GM20000 (cell line): ENCODE results near the gene ETS2.

Source experiments
- DNase-seq: peaks from one replicate; pipeline ENCODE4 v3.0.0; 2012; ENCODE audit warnings: low spot score
- TF ChIP-seq, protein P1 (sequence below): IDR thresholded peaks from 2 replicates; pipeline ENCODE4 v1.5.1; 2012; ENCODE audit warnings: mild to moderate bottlenecking, control low read depth; ENCODE audit errors: extremely low read depth, missing control alignments

Gene ETS2

GRCh38 chr21:38809198-38809878 is 3.6 kb downstream of the ETS2 start:
- TF ChIP-seq, protein P1, sequence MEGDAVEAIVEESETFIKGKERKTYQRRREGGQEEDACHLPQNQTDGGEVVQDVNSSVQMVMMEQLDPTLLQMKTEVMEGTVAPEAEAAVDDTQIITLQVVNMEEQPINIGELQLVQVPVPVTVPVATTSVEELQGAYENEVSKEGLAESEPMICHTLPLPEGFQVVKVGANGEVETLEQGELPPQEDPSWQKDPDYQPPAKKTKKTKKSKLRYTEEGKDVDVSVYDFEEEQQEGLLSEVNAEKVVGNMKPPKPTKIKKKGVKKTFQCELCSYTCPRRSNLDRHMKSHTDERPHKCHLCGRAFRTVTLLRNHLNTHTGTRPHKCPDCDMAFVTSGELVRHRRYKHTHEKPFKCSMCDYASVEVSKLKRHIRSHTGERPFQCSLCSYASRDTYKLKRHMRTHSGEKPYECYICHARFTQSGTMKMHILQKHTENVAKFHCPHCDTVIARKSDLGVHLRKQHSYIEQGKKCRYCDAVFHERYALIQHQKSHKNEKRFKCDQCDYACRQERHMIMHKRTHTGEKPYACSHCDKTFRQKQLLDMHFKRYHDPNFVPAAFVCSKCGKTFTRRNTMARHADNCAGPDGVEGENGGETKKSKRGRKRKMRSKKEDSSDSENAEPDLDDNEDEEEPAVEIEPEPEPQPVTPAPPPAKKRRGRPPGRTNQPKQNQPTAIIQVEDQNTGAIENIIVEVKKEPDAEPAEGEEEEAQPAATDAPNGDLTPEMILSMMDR: no peak
- DNase-seq: no peak

- no peak for DNase-seq
- TF ChIP-seq, protein P1: no peak
Observed at GRCh38 chr21:38810034-38810825, 4.5 kb downstream of the ETS2 start.

DNA sequence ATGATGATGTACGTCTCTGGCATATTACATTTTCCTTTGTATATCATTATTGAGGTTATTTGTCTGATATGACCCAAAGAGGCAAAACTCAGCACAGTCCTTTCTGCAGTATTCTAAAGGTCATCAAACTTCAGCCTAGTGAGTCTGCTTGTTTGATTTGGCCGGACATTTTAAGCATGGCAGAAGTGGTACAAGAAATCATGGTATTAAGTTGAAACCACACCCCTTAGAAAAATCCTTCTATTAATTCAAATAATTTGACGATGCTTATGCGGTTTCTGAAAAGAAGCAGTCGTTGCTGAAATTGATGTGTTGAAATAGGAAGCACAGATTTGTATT is 5.1 kb downstream of the ETS2 start:
- TF ChIP-seq, protein P1: no peak

GRCh38 chr21:38811257-38811656 is 5.5 kb downstream of the ETS2 start:
- TF ChIP-seq, protein P1: no peak
- DNase-seq: no peak

More for the DNA sequence above, 5.1 kb downstream of the ETS2 start:
- DNase-seq: no peak

DNA sequence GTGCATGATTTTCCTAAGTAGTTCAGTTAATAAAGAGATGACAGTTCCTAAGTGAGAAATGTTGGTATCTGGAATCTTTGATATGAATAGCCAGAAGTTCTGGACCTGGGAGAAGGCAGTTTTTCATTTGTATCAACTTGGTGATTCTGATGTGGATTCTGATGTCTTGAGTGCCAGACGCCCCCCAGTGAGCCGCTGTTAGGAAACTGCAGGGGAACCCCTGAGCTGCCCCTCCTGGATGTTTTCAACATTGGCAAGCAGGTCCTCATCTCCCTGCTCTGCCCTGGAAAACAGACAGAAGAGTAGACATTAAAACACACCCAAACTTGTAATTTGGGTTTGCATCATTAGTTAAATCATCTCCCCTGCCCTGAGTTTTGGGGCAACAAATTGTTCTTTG is 7.4 kb downstream of the ETS2 start:
- TF ChIP-seq, protein P1: no peak
- DNase-seq: no peak

GRCh38 chr21:38813547-38813946 is 7.8 kb downstream of the ETS2 start:
- TF ChIP-seq, protein P1: no peak

More at GRCh38 chr21:38813547-38813946, 7.8 kb downstream of the ETS2 start:
- no peak for DNase-seq
